ENCODE results near the gene PRAMEF18.
"Not testable (repeated sequence)": the region's sequence is repeated elsewhere in the genome, so short reads cannot be mapped to it uniquely, and the experiment has no call there.

PRAMEF18 gene

GRCh38 chr1:13225675-13226204 is at the start of gene PRAMEF18:
TSS of gene PRAMEF18 (minus strand) at chr1:13226154. CDS start at chr1:13226106, 48 bp downstream.
- DNase-seq (ENCODE audit: low read depth); H3K4me3 ChIP-seq (ENCODE audit: low read depth, low read length): not testable (repeated sequence)

GRCh38 chr1:13265124-13265523 is 39.2 kb upstream of the PRAMEF18 start:
- H3K4me3 ChIP-seq (ENCODE audit: low read depth, low read length); DNase-seq (ENCODE audit: low read depth): not testable (repeated sequence)

- H3K4me3 ChIP-seq (ENCODE audit: low read depth, low read length); DNase-seq (ENCODE audit: low read depth): not testable (repeated sequence)
These were observed 27.9 kb upstream of the PRAMEF18 start, which contains the start of gene PRAMEF5 for GRCh38 chr1:13253898-13254297. TSS of gene PRAMEF5 (plus strand) at chr1:13254198. CDS start at chr1:13259269, 5,071 bp downstream.

GRCh38 chr1:13247122-13247521 is 21.2 kb upstream of the PRAMEF18 start:
- H3K4me3 ChIP-seq (ENCODE audit: low read depth, low read length); DNase-seq (ENCODE audit: low read depth): not testable (repeated sequence)

GRCh38 chr1:13246554-13246871 is 20.6 kb upstream of the PRAMEF18 start:
- not testable (repeated sequence) for DNase-seq (ENCODE audit: low read depth)

GRCh38 chr1:13245841-13246553 is 20.0 kb upstream of the PRAMEF18 start:
- DNase-seq (ENCODE audit: low read depth); H3K4me3 ChIP-seq (ENCODE audit: low read depth, low read length): not testable (repeated sequence)

More at GRCh38 chr1:13246554-13246871, 20.6 kb upstream of the PRAMEF18 start:
- not testable (repeated sequence) for H3K4me3 ChIP-seq (ENCODE audit: low read depth, low read length)

GRCh38 chr1:13243536-13244263 is 17.7 kb upstream of the PRAMEF18 start:
- DNase-seq (ENCODE audit: low read depth); H3K4me3 ChIP-seq (ENCODE audit: low read depth, low read length): not testable (repeated sequence)

GRCh38 chr1:13239633-13240032 is 13.7 kb upstream of the PRAMEF18 start:
- not testable (repeated sequence) for H3K4me3 ChIP-seq (ENCODE audit: low read depth, low read length); DNase-seq (ENCODE audit: low read depth)

GRCh38 chr1:13237572-13237971 is 11.6 kb upstream of the PRAMEF18 start:
- not testable (repeated sequence) for DNase-seq (ENCODE audit: low read depth); H3K4me3 ChIP-seq (ENCODE audit: low read depth, low read length)

GRCh38 chr1:13234057-13234456 is 8.1 kb upstream of the PRAMEF18 start:
- H3K4me3 ChIP-seq (ENCODE audit: low read depth, low read length); DNase-seq (ENCODE audit: low read depth): not testable (repeated sequence)

GRCh38 chr1:13232056-13232455 is 6.1 kb upstream of the PRAMEF18 start:
- not testable (repeated sequence) for H3K4me3 ChIP-seq (ENCODE audit: low read depth, low read length); DNase-seq (ENCODE audit: low read depth)

- not testable (repeated sequence) for DNase-seq (ENCODE audit: low read depth); H3K4me3 ChIP-seq (ENCODE audit: low read depth, low read length)
These were observed 5.3 kb upstream of the PRAMEF18 start for GRCh38 chr1:13231061-13231750.

- not testable (repeated sequence) for H3K4me3 ChIP-seq (ENCODE audit: low read depth, low read length)
These were observed 4.6 kb upstream of the PRAMEF18 start for GRCh38 chr1:13230601-13231000.

GRCh38 chr1:13230096-13230495 is 4.1 kb upstream of the PRAMEF18 start:
- not testable (repeated sequence) for DNase-seq (ENCODE audit: low read depth); H3K4me3 ChIP-seq (ENCODE audit: low read depth, low read length)

More at GRCh38 chr1:13230601-13231000, 4.6 kb upstream of the PRAMEF18 start:
- DNase-seq (ENCODE audit: low read depth): not testable (repeated sequence)
